HG03097 (cell line): Measurements from ENCODE around the gene APC2.
A peak's percentile ranks its signal among the peaks of the same experiment; 100 is the strongest.

Source experiments
- ATAC-seq: cut with Tn5 transposase; IDR thresholded peaks from one replicate; pipeline ENCODE4 v1.9.1; 2021; ENCODE audit not compliant: unreplicated experiment, low FRiP score

APC2 gene

DNA sequence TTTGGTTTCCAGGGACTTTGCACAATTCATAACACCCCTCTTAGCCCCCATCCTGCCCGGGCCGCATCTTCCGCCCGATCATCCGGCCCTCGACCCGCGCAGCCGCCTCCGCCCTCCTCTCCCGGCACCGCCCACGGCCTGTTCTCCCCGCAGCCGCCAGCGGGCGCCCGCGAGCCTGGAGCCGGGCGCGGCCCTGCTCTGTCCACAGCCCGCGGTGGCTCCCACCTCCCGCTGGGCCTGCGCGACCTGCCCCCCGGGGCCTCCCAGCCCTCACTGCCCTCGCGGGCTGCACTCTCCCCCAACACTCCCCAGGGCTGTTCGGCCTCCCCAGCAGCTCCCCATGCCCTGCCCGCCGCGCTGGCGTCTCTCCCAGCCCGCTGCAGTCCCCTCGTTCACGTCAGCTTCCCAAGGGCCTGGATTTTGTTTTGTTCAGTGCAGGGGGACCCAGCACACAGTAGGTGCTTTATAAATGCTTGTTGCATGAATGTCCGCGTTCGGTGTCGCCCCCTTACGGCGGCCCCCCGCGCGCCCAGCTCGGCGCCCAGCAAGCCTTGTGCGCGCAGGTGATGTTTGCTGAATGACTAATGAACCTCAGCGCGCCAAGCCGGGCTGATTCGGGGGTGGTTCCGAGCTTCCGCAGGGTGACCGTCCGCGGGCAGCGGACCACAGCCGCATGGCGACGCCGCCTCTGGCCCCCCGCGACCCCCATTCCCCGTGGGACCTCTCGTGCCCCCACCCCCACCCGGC is 4.6 kb upstream of the APC2 start:
- ATAC-seq: peak; percentile 75

DNA sequence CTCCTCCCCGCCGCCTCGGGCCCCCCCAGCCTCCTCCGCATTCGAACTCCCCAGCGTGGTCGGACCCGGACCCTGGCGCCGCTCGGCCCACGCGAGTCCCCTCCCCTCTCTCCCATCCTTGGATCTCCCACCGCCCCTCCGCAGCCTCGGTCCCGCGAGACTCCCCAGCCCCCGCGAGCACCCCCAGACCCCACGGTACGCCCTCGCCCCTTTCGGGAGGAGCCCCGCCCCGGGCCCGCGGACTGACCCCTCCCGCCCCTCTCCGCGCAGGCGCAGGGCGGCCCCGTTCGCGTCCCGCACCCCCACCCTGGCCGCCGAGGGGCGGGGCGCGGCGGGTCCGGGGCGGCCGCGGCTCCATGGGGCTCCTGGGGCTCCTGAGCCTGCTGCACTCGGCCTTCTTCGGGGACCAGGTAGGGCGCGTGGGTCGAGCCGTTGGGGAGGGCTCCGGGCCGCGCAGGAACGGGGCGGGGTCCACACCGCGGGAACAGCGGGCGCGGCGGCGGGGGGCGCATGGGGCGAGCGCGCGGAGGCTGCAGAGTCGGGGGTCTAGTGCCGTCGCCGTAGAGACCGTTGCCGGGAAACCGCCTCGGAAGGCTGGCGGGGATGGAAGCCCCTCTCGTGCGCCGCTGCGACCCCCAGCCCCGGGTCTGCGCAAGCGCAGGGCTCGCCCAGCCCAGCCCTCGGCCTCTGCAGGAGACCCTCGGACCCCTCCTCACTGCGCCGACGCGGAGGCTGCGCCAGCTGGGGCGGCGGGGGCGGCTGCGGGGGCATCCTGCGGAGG is 3.8 kb upstream of the APC2 start:
- no peak for ATAC-seq

DNA sequence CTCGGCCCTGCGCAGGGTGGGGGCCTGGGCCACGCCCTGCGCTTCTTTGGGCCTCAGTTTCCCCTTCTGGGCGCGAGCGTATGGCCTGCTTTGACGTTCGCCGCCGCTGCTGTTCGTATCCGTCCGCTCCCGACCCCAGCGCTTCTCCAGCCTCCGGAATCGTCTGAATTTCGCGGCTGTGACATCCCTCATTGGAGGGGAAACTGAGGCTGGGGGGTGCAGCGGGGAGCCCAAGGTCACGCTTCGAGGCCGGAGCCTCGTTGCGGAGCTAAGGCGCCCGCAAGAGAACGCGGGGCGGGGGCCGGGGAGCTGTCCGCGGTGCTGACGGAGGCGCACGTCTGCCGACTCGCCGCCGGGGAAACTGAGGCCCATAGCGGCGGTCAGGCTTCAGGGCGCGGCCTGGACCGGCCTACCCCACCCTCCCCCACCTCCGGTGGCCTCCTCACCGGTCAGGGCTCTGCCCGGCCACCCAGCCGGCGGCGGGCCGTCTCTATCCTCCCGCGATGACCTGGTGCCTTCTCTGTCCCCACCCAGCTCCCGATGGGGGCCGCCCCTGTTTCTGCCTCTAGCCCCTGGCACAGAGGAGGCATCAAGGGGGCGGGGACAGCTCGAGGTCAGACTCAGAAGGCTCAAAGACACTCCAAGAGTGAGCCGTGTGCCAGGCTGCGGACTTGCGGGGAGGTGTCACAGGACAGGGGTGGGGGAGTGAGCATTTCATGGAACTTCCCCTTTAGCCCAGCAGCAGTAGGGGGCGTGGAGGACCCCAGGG is 3.0 kb upstream of the APC2 start:
- ATAC-seq: no peak

DNA sequence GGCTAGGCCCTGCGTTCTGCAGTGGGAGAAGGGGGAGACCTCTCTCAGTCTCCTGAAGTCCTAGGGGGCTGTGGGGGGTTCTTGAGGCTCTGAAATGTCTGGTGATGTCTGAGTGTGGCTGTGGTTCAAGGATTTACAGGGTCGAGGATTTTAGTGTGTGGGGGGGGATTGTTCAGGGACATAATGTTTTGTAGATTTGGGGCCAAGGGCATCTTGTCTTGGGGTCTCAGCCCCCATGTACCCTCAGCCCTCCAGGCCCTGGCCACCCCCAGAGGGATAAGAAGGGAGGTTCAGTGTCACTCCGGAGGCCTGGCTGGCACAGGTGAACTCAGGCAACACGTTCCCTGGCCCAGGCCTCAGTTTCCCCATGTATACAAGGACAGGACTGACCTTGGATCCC is 2.4 kb upstream of the APC2 start:
- ATAC-seq: no peak

DNA sequence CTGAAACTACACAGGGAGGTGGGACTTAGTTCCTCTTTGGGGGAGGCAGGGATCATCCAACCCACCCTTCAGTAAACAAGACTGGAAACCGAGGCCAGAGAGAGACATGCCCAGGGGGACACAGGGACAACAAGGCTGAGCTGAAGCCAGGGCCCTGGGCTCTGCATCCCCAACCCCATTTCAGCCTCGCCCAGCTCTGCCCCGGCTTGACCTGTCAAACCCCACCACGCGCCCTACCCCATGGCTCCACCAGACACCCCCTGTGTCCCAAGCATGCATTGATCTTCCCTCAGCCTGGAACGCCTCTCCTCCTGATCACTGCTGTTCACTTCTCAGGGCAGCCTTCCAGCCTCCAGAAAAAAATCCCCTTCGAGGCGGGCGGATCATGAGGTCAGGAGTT is 2.0 kb upstream of the APC2 start:
- ATAC-seq: no peak

DNA sequence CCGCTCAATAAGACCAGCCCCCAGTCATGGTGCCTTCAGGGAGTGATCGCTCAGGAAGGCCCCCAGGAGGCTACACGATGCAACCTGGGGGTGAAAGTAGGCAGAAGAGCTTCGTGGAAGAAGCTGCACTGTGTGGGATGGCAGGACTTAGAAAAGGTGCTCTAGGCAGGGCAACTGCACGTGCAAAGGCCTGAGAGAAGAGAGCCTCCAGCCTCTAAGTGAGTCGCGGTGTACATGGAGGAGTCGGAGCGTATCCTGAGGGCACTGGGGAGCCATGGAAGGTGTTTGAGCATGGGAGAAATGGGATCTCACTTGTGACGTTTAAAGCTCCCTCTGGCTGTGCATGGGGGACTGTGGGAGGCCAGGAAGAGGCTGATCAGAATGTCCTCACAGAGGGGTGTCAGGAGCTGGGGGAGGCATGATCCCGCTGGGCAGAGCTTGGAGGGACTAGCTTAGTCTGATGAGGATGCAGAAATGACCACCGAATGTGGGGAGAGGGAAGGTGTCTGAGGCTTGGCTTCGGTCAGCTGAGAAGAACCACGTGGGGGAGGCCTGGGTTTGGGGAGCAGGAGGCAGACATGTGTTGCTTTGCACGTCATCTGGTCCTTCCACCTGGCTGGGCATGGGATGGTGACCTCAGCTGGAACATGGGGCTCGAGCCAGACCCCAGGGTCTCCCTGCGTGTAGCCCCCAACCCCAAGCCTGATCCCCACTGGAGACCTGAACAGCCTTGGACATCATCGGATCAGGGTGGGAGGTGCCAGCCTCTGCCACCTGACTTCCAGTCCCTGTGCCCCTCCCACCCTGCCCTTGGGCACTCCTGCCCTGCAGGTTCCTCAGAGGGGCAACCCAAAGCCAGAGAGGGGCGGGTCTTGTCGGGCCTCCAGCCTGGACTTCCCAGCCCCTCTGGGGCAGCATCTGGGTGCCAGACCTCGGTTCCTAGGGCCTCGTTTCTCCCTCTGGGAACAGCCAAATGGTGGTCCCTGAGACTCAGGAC is 1.1 kb downstream of the APC2 start:
- no peak for ATAC-seq

DNA sequence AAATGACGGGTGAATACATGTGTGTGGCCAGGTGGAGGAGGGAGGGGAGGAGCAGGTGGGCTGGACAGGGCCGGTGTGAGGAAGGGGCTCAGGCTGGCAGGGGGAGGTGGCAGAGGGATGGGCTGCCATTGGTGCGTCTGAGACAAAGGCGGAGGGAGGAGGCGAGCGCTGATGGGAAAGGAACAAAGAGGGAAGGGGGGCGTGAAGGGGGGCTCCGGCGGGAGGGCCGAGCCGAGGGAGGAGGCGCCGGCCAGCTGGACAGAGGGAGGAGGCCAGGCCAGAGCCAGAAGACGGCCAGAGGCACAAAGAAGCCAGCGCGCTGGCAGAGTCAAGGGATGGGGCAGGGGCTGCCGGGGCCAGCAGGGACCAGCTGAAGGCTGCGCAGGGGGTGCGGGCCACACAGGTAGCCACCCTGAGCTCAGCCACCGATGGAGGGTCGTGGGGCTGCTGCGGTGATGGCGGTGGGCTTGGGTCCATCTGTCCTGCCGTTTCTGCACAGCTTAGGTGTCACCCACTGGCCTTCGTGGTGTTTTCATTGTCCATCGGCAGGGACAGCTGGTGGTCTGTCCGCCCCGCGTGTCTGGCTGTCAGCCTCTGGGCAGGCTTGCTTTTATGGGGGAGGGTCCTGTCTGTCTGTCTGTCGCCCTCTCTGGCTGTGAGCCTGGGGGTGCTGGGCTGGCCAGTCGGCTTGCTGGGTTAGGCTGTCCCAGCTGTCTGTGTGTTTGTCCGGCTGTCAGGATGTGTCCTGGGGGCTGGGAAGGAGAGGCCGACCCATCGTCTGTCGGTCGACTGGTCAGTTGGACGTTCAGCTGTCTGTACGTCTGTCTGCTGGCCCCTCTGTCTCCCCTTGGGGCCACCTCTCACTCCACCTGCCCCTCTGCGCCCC is 2.2 kb downstream of the APC2 start:
- ATAC-seq: no peak

DNA sequence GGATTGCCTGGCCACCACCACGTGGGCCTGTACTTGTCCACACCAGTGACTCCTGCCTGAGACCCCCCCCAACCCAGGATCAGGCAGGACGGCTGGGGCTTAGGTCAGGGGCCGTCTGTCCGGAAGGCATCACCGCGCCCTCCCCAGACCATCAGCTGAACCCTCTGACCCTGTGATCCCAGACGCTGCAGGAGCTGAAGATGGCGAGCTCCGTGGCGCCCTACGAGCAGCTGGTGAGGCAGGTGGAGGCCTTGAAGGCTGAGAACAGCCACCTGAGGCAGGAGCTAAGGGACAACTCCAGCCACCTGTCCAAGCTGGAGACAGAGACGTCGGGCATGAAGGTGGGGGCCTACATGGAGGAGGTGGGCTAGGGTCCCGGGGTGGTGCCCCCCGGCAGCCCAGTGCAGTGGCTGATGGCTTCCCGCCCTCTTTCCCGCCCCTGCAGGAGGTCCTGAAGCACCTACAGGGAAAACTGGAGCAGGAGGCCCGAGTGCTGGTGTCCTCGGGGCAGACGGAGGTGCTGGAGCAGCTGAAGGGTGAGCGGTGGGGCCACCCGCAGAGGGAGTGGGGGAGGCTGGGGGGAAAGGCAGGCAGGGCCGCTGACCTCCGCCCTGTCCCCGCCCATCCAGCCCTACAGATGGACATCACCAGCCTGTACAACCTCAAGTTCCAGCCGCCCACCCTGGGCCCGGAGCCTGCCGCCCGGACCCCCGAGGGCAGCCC is 3.0 kb downstream of the APC2 start:
- no peak for ATAC-seq

DNA sequence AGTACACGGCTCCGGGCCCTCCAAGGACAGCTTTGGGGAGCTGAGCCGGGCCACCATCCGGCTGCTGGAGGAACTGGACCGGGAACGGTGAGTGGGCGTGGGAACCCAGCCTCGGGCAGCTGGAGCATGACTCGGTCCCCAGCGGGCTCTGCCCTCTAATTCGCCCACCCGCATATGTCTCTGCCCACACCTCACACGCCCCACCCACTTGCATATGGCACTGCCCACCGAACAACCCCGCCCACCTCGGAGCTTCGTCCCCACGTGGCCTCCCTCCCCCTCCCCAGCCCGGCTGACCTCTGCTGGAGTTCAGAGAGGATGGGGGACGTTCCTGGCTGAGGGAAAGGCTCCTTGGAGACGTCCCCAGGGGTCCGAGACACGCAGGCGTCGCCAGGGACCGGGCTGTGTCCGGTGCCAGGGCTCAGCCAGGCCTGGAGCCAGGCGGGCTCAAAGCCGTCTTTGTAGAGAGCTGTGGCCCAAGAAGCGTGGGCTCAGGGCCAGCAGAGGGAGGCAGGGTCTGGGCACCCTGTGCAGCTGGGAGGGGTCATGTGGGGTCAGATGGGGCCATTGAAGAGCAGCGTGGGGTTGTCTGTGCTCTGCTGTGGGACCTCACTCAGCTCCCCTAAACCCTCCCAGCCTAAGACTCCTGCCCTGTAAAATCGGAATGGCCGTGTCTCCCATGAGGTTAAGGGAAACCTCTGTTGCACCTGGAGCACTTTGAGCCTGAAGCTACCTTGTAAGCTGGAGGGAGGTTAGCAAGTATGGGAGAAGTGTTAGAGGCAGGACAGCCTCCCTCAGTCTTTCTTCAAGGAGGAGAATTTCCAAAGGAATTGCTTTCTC is 3.8 kb downstream of the APC2 start:
- no peak for ATAC-seq

DNA sequence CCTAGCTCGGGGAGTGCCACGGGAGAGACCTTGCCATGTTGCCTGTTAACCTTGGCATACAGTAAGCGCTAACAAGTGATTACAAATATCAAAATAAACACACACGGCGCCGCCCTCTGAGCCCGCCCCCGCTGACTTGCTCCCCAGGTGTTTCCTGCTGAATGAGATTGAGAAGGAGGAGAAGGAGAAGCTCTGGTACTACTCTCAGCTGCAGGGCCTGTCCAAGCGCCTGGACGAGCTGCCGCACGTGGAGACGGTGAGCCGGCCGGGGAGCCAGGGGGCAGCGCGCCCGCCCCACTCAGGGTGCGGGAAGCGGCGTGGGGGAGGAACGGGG is 5.0 kb downstream of the APC2 start:
- ATAC-seq: no peak

DNA sequence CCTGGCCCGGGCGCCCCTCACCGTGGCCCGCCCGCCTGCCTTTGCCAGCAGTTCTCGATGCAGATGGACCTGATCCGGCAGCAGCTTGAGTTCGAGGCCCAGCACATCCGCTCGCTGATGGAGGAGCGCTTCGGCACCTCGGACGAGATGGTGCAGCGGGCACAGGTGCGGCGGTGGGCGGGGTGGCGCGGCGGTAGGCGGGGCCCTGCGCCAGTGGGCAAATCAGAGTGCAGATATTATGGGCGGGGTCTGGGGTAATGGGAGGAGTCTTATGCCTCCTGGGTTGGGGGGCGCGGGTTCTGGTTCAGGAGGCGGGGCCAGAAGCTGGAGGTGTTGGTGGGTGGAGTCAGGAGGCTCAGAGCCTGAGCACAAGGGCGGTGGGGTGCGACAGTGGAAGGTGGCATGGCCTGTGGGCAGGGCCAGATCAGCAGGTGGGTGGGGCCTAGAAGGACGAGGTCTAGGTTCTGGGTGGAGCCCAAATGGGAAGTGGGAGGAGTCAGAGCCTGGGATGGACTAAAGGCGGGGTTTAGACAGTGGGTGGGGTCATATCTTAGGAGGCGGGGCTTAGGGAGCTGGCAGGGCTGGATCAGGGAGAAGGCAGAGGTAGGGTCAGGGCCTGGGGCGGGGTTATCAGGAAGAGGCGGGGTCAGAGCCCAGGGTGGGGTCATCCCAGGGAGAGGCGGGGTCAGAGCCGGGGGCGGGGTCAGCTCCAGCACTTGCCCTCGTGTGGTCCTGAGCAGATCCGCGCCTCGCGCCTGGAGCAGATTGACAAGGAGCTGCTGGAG is 5.6 kb downstream of the APC2 start:
- no peak for ATAC-seq

DNA sequence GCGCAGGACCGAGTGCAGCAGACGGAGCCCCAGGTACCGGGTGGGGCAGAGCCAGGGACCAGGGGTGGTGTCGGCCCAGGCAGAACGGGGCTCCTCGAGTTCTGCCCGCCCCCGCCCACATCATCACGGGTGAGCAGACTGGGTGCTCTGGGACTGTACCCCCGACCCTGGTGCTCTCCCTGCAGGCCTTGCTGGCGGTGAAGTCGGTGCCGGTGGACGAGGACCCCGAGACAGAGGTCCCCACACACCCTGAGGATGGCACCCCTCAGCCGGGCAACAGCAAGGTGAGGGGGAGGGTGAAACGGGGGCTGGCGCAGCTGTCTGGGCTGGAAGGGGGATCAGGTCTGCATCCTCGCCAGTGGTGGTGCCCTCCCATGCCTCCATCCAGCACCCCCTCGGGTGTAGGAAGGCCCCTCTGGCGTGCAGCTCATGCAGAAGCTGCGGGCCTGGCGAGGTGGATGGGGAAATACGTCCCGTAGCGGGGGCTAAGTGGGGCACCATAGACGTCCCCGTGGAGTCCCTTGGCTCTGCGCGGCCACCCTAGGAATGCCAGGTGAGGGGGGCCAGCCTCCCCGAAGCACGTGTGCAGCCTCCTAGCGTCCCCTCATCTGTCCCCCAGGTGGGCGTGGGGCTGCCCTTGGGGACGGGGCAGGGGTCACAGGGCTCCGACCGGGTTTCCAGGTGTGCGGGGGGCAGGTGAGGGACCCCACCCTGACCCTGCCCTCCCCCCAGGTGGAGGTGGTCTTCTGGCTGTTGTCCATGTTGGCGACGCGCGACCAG is 6.4 kb downstream of the APC2 start:
- no peak for ATAC-seq

DNA sequence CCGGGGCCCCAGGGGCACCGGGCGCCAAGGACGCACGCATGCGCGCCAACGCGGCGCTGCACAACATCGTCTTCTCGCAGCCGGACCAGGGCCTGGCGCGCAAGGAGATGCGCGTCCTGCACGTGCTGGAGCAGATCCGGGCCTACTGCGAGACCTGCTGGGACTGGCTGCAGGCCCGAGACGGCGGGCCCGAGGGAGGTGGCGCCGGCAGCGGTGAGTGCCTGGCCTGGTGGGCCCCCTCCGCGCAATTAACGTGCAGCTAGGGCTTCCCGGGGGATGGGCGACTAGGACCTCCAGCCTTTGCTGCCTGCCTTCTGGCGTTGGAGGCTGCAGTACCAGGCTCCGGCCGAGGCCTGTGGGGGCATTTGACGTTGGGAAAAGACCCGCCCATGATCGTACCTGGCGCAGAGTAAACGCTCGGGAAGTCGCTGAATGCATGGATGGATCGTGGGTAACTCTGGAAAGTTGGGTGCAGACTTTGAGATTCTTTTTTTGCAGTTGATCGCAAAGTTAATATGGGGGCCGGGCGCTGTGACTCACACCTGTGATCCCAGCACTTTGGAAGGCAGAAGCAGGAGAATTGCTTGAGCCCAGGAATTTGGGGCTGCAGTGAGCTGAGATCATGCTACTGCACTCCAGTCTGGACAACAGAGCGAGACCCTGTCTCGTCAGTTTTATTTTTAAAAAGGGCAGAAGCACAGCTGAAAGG is 7.3 kb downstream of the APC2 start:
- no peak for ATAC-seq

DNA sequence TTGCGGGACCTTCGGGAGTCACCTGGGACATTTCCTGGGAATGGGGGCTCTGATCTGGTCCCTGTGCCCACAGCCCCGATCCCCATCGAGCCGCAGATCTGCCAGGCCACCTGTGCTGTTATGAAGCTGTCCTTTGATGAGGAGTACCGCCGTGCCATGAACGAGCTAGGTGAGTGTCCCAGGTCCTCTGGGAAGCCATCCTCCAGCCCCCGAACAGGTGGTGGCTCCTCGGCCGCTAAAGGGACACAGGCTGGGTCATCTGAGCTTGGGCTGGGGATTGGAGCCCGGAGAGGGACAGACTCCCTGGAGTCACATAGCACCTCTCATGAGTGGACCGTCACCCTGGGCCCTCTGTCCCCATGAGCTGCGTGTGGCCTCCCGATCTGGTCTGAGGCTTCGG is 8.0 kb downstream of the APC2 start:
- ATAC-seq: no peak

DNA sequence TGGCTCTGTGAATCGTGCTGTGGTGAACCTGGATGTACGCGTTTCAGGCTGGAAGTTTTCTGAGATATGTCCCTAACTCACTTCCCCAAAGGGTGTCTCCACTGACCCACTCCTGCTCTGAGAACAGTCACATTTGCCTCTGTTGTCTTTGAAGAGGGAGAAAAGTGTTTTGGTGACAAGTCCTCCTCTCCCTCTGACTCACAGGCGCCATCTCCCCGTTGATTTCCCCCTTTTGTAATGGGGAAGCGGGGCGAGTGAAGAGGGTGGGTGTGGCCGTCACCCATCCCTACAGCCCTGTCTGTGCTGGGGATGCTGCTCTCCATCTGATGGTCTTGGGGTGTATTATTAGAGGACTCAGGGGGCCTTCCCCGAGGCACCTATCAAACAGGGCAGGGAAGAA is 9.6 kb downstream of the APC2 start:
- ATAC-seq: no peak
